ENCODE data around the gene RAI1. TPM values are rescaled to one million over a fixed set of nuclear protein-coding genes. Genes with fewer than 3 reads are reported as not detected.
A peak's percentile ranks its signal among the peaks of the same experiment; 100 is the strongest.
"Not testable (repeated sequence)": the region's sequence is repeated elsewhere in the genome, so short reads cannot be mapped to it uniquely, and the experiment has no call there.

RAI1 gene
- total RNA-seq, result 23.2 TPM

DNA sequence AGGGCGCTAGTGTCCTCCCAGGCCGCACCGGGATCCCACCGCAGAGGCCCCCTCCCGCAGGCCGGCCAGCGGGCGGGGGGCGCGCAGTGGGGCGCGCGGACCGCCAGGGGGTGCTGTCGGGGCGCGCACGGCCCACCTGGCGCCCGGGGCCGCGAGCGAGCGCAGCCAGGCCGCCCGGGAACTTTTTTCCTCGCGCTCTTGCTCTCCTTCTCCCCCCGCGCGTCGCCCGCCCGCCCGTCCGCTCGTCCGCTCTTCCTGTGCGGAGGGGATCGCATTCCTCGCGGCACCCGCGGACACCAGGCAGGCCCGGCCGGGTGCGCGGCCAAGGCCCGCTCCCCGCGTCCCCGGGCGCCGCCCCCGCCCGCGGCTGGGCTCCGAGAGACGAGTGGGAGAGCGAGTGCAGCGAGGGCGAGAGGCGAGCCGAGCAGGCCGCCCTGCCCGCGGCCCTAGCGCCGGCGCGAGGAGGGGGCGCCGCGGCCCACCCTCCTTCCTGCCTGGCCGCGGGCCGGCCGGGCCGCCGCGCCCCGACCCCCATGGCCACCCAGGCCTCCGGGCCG lies at the start of gene RAI1:
RAI1 (plus strand) TSS at position 272 of the 557 bp plus-strand sequence. CDS start 111,491 bp downstream, outside the sequence.
- peak; percentile 69 to 83 (median 82) for DNase-seq (ENCODE audit: low read depth in 2 of 3, low spot score in 2 of 3)

DNA sequence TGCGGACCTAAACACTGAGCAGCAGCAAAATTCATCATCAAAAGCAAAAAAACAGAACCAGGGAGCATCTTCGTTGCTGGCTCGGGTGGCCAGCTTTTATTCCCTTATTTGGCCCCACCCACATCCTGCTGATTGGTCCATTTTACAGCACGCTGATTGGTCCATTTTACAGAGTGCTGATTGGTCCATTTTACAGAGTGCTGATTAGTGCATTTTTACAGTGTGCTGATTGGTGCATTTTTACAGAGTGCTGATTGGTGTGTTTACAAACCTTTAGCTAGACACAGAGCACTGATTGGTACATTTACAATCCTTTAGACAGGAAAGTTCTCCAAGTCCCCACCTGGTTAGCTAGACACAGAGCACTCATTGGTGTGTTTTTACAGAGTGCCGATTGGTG lies 48.6 kb upstream of the RAI1 start:
- DNase-seq (ENCODE audit: low read depth in 2 of 3, low spot score in 2 of 3), result not testable (repeated sequence)

GRCh38 chr17:17633310-17633709 lies 47.9 kb upstream of the RAI1 start:
- DNase-seq (ENCODE audit: low read depth in 2 of 3, low spot score in 2 of 3), result no peak

- no peak for DNase-seq (ENCODE audit: low read depth in 2 of 3, low spot score in 2 of 3)
Measured at GRCh38 chr17:17635126-17635525, 46.1 kb upstream of the RAI1 start.

DNA sequence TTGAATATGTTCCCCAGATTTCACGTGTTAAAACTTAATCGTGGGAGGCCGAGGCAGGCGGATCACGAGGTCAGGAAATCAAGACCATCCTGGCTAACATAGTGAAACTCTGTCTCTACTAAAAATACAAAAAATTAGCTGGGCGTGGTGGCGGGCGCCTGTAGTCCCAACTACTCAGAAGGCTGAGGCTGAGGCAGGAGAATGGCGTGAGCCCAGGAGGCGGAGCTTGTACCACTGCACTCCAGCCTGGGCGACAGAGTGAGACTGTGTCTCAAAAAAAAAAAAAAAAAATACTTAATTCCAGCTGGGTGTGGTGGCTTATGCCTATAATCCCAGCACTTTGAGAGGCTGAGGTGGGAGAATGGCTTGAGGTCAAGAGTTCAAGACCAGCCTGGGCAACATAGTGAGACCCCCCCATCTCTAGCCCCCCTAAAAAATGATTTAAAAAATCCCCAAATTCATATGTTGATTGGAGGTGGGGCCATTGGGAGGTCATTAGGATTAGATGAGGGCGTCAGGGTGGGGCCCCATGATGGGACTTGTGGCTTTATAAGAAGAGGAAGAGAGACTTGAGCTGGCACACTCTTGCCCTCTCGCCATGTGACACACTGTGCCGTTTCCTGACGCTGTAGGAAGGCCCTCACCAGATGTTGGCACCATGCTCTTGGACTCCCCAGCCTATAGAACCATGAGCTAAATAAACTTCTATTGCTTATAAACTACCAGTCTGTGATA lies 45.6 kb upstream of the RAI1 start:
- peak in 1 of 3 donors; percentile 24 for DNase-seq (ENCODE audit: low read depth in 2 of 3, low spot score in 2 of 3)

GRCh38 chr17:17636272-17636885 lies 44.9 kb upstream of the RAI1 start:
- no peak for DNase-seq (ENCODE audit: low read depth in 2 of 3, low spot score in 2 of 3)

DNA sequence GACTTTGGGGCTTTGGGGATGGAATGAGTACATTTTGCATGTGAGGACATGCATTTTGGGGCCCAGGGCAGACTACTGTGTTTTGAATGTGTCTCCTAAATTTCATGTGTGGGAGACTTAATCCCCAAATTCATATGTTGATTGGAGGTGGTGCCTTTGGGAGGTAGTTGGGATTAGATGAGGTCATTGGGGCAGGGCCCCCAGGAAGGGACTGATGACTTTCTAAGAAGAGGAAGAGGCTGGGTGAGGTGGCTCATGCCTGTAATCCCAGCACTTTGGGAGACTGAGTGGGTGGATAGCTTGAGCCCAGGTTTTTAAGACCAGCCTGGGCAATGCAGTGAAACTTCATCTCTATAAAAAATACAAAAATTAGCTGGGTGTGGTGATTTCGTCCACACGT lies 42.8 kb upstream of the RAI1 start:
- DNase-seq (ENCODE audit: low read depth in 2 of 3, low spot score in 2 of 3), result no peak

DNA sequence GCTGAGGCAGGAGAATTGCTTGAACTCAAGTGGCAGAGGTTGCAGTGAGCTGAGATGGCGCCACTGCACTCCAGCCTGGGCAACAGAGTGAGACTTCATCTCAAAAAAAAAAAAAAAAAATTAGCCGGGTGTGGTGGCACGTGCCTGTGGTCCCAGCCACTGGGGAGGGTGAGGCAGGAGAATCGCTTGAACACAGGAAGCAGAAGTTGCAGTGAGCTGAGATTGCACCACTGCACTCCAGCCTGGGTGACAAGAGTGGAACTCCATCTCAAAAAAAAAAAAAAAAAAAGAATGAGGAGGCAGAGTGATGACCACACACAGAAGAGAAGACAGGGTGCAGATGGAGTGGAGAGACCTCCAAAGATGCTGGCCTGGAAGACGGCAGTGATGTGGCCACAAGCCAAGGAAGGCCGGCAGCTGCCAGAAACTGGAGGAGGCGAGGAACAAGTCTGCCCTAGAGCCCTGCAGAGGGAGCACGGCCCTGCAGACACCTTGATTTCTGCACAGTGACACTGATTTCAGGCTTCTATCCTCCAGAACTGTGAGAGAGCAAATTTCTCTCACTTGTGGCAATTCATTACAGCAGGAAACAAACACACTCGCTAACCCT lies 41.5 kb upstream of the RAI1 start:
- not testable (repeated sequence) for DNase-seq (ENCODE audit: low read depth in 2 of 3, low spot score in 2 of 3)

- peak; percentile 66 to 92 (median 67) for DNase-seq (ENCODE audit: low read depth in 2 of 3, low spot score in 2 of 3)
Measured at GRCh38 chr17:17641621-17642409, 39.4 kb upstream of the RAI1 start.

GRCh38 chr17:17645148-17645547 lies 36.1 kb upstream of the RAI1 start:
- DNase-seq (ENCODE audit: low read depth in 2 of 3, low spot score in 2 of 3), result not testable (repeated sequence)

GRCh38 chr17:17645961-17646360 lies 35.3 kb upstream of the RAI1 start:
- no peak for DNase-seq (ENCODE audit: low read depth in 2 of 3, low spot score in 2 of 3)

GRCh38 chr17:17647524-17648178 lies 33.6 kb upstream of the RAI1 start:
- DNase-seq (ENCODE audit: low read depth in 2 of 3, low spot score in 2 of 3), result no peak

GRCh38 chr17:17648762-17649161 lies 32.5 kb upstream of the RAI1 start:
- no peak for DNase-seq (ENCODE audit: low read depth in 2 of 3, low spot score in 2 of 3)

- no peak for DNase-seq (ENCODE audit: low read depth in 2 of 3, low spot score in 2 of 3)
Measured at GRCh38 chr17:17650959-17651358, 30.3 kb upstream of the RAI1 start.

- DNase-seq (ENCODE audit: low read depth in 2 of 3, low spot score in 2 of 3), result no peak
Measured at GRCh38 chr17:17653343-17653742, 27.9 kb upstream of the RAI1 start.

DNA sequence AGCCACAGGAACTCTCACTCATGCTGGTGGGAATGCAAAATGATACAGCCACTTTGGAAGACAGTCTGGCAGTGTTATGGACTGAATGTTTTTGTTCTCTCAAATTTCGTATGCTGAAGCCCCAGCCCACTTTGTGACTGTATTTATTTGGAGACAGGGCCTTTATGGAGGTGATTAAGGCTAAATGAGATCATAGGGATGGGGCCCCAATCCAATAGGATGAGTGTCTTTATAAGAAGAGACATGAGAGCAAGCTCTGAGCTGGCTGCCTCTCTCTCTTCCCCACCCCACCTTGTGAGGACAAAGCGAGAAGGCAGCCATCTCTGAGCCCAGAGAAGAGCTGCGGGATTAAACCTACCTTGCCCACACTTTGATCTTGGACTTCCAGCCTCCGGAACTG lies 21.9 kb upstream of the RAI1 start:
- no peak for DNase-seq (ENCODE audit: low read depth in 2 of 3, low spot score in 2 of 3)

DNA sequence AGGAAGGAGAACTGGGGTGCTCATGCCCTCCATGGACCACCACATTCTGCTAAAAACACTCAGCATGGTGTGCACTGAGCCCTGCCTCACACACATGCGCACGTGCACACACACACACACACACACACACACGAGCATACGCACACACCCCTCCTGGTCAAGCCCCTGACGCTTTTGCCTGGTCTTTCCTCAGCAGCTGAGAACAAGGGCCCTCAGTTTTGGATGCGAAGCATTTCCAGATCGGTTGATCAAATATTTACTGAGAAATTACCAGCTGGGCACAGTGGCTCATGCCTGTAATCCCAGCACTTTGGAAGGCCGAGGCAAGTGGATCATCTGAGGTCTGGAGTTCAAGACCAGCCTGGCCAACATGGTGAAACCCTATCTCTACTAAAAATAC lies 20.1 kb upstream of the RAI1 start:
- no peak for DNase-seq (ENCODE audit: low read depth in 2 of 3, low spot score in 2 of 3)

GRCh38 chr17:17661834-17662385 lies 19.3 kb upstream of the RAI1 start:
- no peak for DNase-seq (ENCODE audit: low read depth in 2 of 3, low spot score in 2 of 3)

DNA sequence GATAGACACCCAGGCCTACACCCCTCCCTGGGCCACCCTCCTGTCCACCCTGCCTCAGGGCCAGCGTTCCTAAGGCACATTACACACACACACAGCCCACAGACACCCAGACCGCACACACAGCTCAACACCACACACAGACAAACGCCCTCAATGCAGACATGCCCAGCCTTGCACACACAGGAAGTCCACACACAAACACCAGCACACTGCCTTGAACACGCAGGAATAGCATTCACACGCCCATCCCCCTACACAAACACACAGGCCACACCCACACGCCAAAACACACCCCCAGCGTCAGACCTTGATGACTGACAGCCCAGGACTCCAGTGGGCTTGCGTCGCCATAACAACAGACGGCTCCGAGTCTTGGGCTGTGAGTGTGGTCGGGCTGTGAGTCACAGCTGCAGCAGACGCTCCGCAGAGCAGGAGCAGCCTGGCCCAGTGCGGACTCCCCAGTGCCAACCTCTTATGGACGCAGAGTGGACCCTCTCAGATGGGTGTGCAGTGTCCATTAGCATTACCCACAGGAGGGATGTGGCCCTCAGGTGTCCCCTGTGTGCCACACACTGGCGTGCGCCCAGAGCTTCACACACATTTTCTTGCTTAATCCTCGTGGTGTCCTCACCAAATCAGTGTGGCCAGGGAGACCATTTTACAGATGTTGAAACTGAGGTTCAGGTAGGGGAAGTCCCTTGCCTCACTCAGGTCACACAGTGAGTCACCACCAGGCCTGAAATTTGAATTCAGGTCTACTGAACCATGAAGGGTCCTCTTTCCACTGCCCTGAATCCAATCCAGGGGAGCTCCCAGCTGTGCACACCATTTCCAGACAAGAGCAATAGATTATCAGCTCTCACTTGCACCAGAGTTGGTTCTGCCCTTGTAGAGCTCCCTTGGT lies 17.8 kb upstream of the RAI1 start:
- DNase-seq (ENCODE audit: low read depth in 2 of 3, low spot score in 2 of 3), result peak in 2 of 3 donors; percentile 94

Measured in hematopoietic multipotent progenitor cell (in vitro differentiated cells).